ENCODE measurements around the gene POLDIP2. TPM values are rescaled to one million over a fixed set of nuclear protein-coding genes. Genes with fewer than 3 reads are reported as not detected.

The POLDIP2 gene
- total and polyA plus RNA-seq, 2 of the 4 experiments (the other 2 are of a cell fraction) = 66.7 to 77.8 TPM

- ChIA-PET POLR2A (ENCODE audit: unreplicated experiment) (no interaction called here), CTCF (no interaction called here)
- no peak for TF ChIP-seq RFX5 (IDR thresholded peaks at IDR 0.05; ENCODE audit: low read depth, low read length)
- TF ChIP-seq USF2 (IDR thresholded peaks at IDR 0.05; ENCODE audit: low read depth, low read length) = no peak
- TF ChIP-seq SMC3 (IDR thresholded peaks at IDR 0.05; ENCODE audit: low read depth, low read length) = no peak
- no peak for TF ChIP-seq RAD21 (IDR thresholded peaks at IDR 0.05; ENCODE audit: low read length)
- Histone ChIP-seq H4K91ac (ENCODE audit: insufficient read depth, low read depth, low read length) (no peak overlapping the region), H3K4me1 (ENCODE audit: control insufficient read depth, insufficient read depth, low read length) (peaks cover 4% of the 10 kb centered on the region; the same call in 1 of the 2 replicates), H2AFZ (replicated peaks; ENCODE audit: low read length, poor library complexity) (no peak overlapping the region), H4K5ac (ENCODE audit: low read depth, low read length) (no peak overlapping the region), H3K9me3 (ENCODE audit: control insufficient read depth, insufficient read depth, low read length) (no peaks in the 10 kb centered on the region), H3K36me3 (ENCODE audit: control insufficient read depth, insufficient read depth, low read length) (peaks cover 19% of the 10 kb centered on the region), H2BK120ac (ENCODE audit: low read depth, low read length) (no peak overlapping the region), H4K20me1 (ENCODE audit: insufficient read depth, low read length) (peaks cover 4% of the 10 kb centered on the region; the same call in 1 of the 2 replicates), H3K9ac (ENCODE audit: low read depth, low read length) (no peak overlapping the region), H2AK5ac (ENCODE audit: low read depth, low read length) (no peak overlapping the region), H3K79me1 (ENCODE audit: low read depth in 1 of 2, low read length in 2 of 2) (no peaks in the 10 kb centered on the region; a peak in 1 of 4 replicates), H3K4ac (ENCODE audit: low read depth, low read length) (no peak overlapping the region), H2BK5ac (ENCODE audit: low read depth, low read length, poor library complexity, severe bottlenecking) (no peak overlapping the region), H2BK20ac (ENCODE audit: low read depth, low read length) (no peak overlapping the region), H3K56ac (ENCODE audit: extremely low read depth, insufficient read depth, low read length) (no peak overlapping the region), H2AK9ac (replicated peaks; ENCODE audit: low read depth, low read length, poor library complexity) (no peak overlapping the region), H3K9me1 (ENCODE audit: insufficient read depth, low read length) (peaks cover 8% of the 10 kb centered on the region; the same call in 1 of the 2 replicates), H3K23ac (ENCODE audit: low read depth, low read length) (no peak overlapping the region), H2BK15ac (ENCODE audit: low read depth, low read length) (no peak overlapping the region), H3K18ac (ENCODE audit: low read depth, low read length) (no peak overlapping the region), H3K27me3 (ENCODE audit: control insufficient read depth, insufficient read depth, low read length) (no peaks in the 10 kb centered on the region), H3K4me3 (ENCODE audit: insufficient read depth, low read depth, low read length) (no peak overlapping the region), H4K8ac (ENCODE audit: low read depth in 2 of 2, low read length in 2 of 2) (no peak overlapping the region), H3K14ac (replicated peaks; ENCODE audit: low read depth, low read length) (no peak overlapping the region), H3K27ac (ENCODE audit: insufficient read depth, low read length) (no peak overlapping the region), H3K4me2 (ENCODE audit: low read depth, low read length) (no peak overlapping the region)
- no CpG with 5 or more reads among the region's 3 CpGs for WGBS, 2 experiments (ENCODE audit: extremely low coverage in 2 of 2, insufficient read length in 1 of 2)
- DNase-seq (no peak), ATAC-seq (ENCODE audit: low read depth) (no peak)
- in situ Hi-C loops (cut with MboI; ENCODE audit: low sequenced_read_pairs) (no loop called here), intact Hi-C loops (cut with micrococcal nuclease) (no loop called here), dilution Hi-C loops (cut with HindIII; ENCODE audit: low sequenced_read_pairs, unreplicated experiment) (no loop called here)
- no TSS peak for BruUV-seq (replicated peaks)
Observed at GRCh38 chr17:28365487-28365886, 8.2 kb upstream of the POLDIP2 start.

Measured in IMR-90 (cell line).